IMR-90 (cell line): ENCODE results near the gene URI1. TPM values are rescaled to one million over a fixed set of nuclear protein-coding genes. Genes with fewer than 3 reads are reported as not detected.

Experiments
- ATAC-seq: fragments of 200-7000 bp; cut with Tn5 transposase; 2 replicates; pipeline ENCODE4 v1.9.1; 2020; ENCODE audit warnings: low read depth, mild to moderate bottlenecking, moderate library complexity
- BruUV-seq: library from RNA; stranded (reverse); fragments of 400-500 nt; replicated peaks from 2 replicates; lab custom pipeline; 2021; lab: Mats Ljungman, UMichigan
- CTCF ChIA-PET: fragments of 300-600 bp; formaldehyde crosslinking; extraction: SDS; loops from one replicate; lab custom pipeline; 2021; ENCODE audit warnings: antibody characterized with exemption; lab: Yijun Ruan, JAX
- POLR2A ChIA-PET: fragments of 300-600 bp; sonication (Branson Sonifier 250); formaldehyde crosslinking; loops from one replicate; lab custom pipeline; 2022; ENCODE audit warnings: antibody characterized with exemption; ENCODE audit not compliant: unreplicated experiment; lab: Charles Lee
- DNase-seq: peaks from one replicate; pipeline ENCODE4 v3.0.0; 2013
- H2AFZ ChIP-seq: replicated peaks from 2 replicates; pipeline ENCODE3; 2013; ENCODE audit warnings: low read length, mild to moderate bottlenecking; ENCODE audit not compliant: poor library complexity
- H2AK5ac ChIP-seq: 2 replicates; pipeline ENCODE4 v1.6.1; 2013; ENCODE audit warnings: low read depth, low read length, inconsistent platforms
- H2AK9ac ChIP-seq: replicated peaks from 2 replicates; pipeline ENCODE3; 2013; ENCODE audit warnings: mild to moderate bottlenecking, low read depth, low read length, moderate library complexity; ENCODE audit not compliant: poor library complexity
- H2BK120ac ChIP-seq: 2 replicates; pipeline ENCODE4 v1.6.1; 2013; ENCODE audit warnings: low read depth, low read length, inconsistent platforms
- H2BK15ac ChIP-seq: 3 replicates; pipeline ENCODE4 v1.6.1; 2013; ENCODE audit warnings: low read depth, low read length, inconsistent platforms
- H2BK20ac ChIP-seq: 2 replicates; pipeline ENCODE4 v1.6.1; 2013; ENCODE audit warnings: low read depth, mild to moderate bottlenecking, inconsistent platforms, low read length, moderate library complexity
- H2BK5ac ChIP-seq: 2 replicates; pipeline ENCODE4 v1.6.1; 2013; ENCODE audit warnings: mild to moderate bottlenecking, low read depth, low read length, inconsistent platforms; ENCODE audit not compliant: poor library complexity, severe bottlenecking
- H3K14ac ChIP-seq: replicated peaks from 2 replicates; pipeline ENCODE4 v1.6.1; 2013; ENCODE audit warnings: low read depth, low read length, inconsistent platforms
- H3K18ac ChIP-seq: 2 replicates; pipeline ENCODE4 v1.6.1; 2013; ENCODE audit warnings: low read depth, low read length, control low read depth
- H3K23ac ChIP-seq: 2 replicates; pipeline ENCODE4 v1.6.1; 2013; ENCODE audit warnings: low read depth, low read length, inconsistent platforms
- H3K27ac ChIP-seq: 2 replicates; pipeline ENCODE4 v1.5.1; 2013; ENCODE audit warnings: mild to moderate bottlenecking, control low read depth, low read length; ENCODE audit not compliant: insufficient read depth
- H3K27me3 ChIP-seq: 2 replicates; pipeline ENCODE4 v1.6.1; 2013; ENCODE audit warnings: low read length; ENCODE audit not compliant: control insufficient read depth, insufficient read depth
- H3K36me3 ChIP-seq: 2 replicates; pipeline ENCODE4 v1.6.1; 2013; ENCODE audit warnings: low read length, mixed read lengths; ENCODE audit not compliant: control insufficient read depth, insufficient read depth
- H3K4ac ChIP-seq: 2 replicates; pipeline ENCODE4 v1.6.1; 2013; ENCODE audit warnings: low read depth, low read length, inconsistent platforms
- H3K4me1 ChIP-seq: 2 replicates; pipeline ENCODE4 v1.6.1; 2013; ENCODE audit warnings: low read length, mixed read lengths; ENCODE audit not compliant: control insufficient read depth, insufficient read depth
- H3K4me2 ChIP-seq: 2 replicates; pipeline ENCODE4 v1.6.1; 2013; ENCODE audit warnings: low read depth, mild to moderate bottlenecking, control low read depth, low read length, moderate library complexity
- H3K4me3 ChIP-seq: 2 replicates; pipeline ENCODE4 v1.5.1; 2013; ENCODE audit warnings: low read depth, mild to moderate bottlenecking, control low read depth, low read length, moderate library complexity; ENCODE audit not compliant: insufficient read depth
- H3K56ac ChIP-seq: 2 replicates; pipeline ENCODE4 v1.6.1; 2013; ENCODE audit warnings: low read length, inconsistent platforms; ENCODE audit not compliant: insufficient read depth; ENCODE audit errors: extremely low read depth
- H3K79me1 ChIP-seq, 2 experiments: 2 replicates each; pipeline ENCODE4 v1.6.1; 2013; ENCODE audit warnings: low read length in 2 of 2, inconsistent platforms in 1 of 2, low read depth in 1 of 2
- H3K9ac ChIP-seq: 2 replicates; pipeline ENCODE4 v1.6.1; 2013; ENCODE audit warnings: low read depth, low read length, control low read depth
- H3K9me1 ChIP-seq: 2 replicates; pipeline ENCODE4 v1.6.1; 2013; ENCODE audit warnings: low read length, inconsistent platforms; ENCODE audit not compliant: insufficient read depth
- H3K9me3 ChIP-seq: 2 replicates; pipeline ENCODE4 v1.6.1; 2013; ENCODE audit warnings: low read length; ENCODE audit not compliant: control insufficient read depth, insufficient read depth
- H4K20me1 ChIP-seq: 2 replicates; pipeline ENCODE4 v1.6.1; 2013; ENCODE audit warnings: low read length, inconsistent platforms; ENCODE audit not compliant: insufficient read depth
- H4K5ac ChIP-seq: 2 replicates; pipeline ENCODE4 v1.6.1; 2013; ENCODE audit warnings: mild to moderate bottlenecking, low read depth, low read length, control low read depth
- H4K8ac ChIP-seq, 2 experiments: 2 replicates each; pipeline ENCODE4 v1.6.1; 2013; ENCODE audit warnings: low read depth in 2 of 2, low read length in 2 of 2, control low read depth in 1 of 2, inconsistent platforms in 1 of 2
- H4K91ac ChIP-seq: 2 replicates; pipeline ENCODE4 v1.6.1; 2013; ENCODE audit warnings: low read depth, low read length, inconsistent platforms; ENCODE audit not compliant: insufficient read depth
- MAZ ChIP-seq: IDR thresholded peaks from 2 replicates; pipeline ENCODE4 v1.6.1; 2012; ENCODE audit warnings: low read depth, mild to moderate bottlenecking, low read length, improper control_type of control experiment, moderate library complexity, borderline replicate concordance
- POLR2A ChIP-seq: IDR thresholded peaks from 2 replicates; pipeline ENCODE4 v1.6.1; 2012; ENCODE audit warnings: mild to moderate bottlenecking, low read depth, low read length
- RAD21 ChIP-seq: IDR thresholded peaks from 2 replicates; pipeline ENCODE4 v1.6.1; 2012; ENCODE audit warnings: low read length, improper control_type of control experiment
- RCOR1 ChIP-seq: IDR thresholded peaks from 2 replicates; pipeline ENCODE4 v1.6.1; 2012; ENCODE audit warnings: mild to moderate bottlenecking, low read length, improper control_type of control experiment; ENCODE audit not compliant: insufficient replicate concordance
- WGBS, 2 experiments: methylation state at CpG; one replicate each; pipeline versions ENCODE4 v1.1.5 to v1.1.7; 2013; ENCODE audit warnings: missing lambda C conversion rate in 2 of 2; ENCODE audit not compliant: insufficient read length in 1 of 2; ENCODE audit errors: extremely low coverage in 2 of 2; 5-methylcytosine and 5-hydroxymethylcytosine counted together
- dilution Hi-C: fragments of 300-500 bp; cut with HindIII; formaldehyde crosslinking; loops from one replicate; pipeline ENCODE4 v1.14.3; 2018; ENCODE audit warnings: low sequenced_read_pairs; ENCODE audit not compliant: unreplicated experiment
- in situ Hi-C: fragments of 300-500 bp; cut with MboI; formaldehyde crosslinking; loops from 3 replicates; pipeline ENCODE4 v1.14.3; 2019; ENCODE audit warnings: low sequenced_read_pairs, inconsistent platforms, mixed read lengths
- intact Hi-C: fragments of 100-400 bp; cut with micrococcal nuclease; formaldehyde crosslinking; loops from 2 replicates; pipeline ENCODE4 v1.10.0; 2022
- polyA plus RNA-seq, 3 experiments: library from polyadenylated mRNA; depleted of rRNA; stranded (reverse); fragments of >200 nt; gene quantifications; 2 replicates each; pipeline ENCODE4 v1.2.3, GENCODE V29; 2012; ENCODE audit warnings: low replicate concordance in 1 of 3
- total RNA-seq: library from RNA; depleted of rRNA; stranded (reverse); fragments of >200 nt; gene quantifications from 2 replicates; pipeline ENCODE4 v1.2.3, GENCODE V29; 2012
- TF ChIP-seq, protein P1 (sequence below): fragments of 150-350 bp; IDR thresholded peaks from 2 replicates; pipeline ENCODE4 v1.6.1; 2017; ENCODE audit warnings: mild to moderate bottlenecking, antibody characterized with exemption, low read length, low read depth

Gene URI1
- total and polyA plus RNA-seq, 2 of the 4 experiments (the other 2 are of a cell fraction), result 43.2 to 45.3 TPM

DNA sequence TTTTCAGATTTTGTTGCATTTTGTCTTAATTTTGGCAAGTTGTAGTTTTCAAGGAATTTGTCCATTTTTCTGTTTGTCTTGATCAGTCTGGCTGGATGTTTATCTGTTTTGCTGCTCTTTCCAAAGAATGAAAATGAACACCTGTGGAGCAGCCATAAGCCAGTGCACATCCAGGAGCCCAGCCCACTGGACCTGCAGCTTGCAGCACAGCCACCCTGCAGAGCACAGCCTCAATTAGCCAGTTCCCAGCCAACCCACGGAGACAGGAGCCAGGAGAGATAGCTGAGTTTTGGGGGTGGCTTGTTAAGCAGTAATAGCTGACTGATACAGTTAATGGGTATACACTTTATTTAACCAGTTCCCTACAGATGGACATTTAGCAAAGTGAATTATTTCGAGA lies 38.0 kb upstream of the URI1 start:
- Histone ChIP-seq H4K91ac (no peak overlapping the region), H3K36me3 (no peaks in the 10 kb centered on the region), H3K27ac (no peak overlapping the region), H3K18ac (no peak overlapping the region), H4K20me1 (no peaks in the 10 kb centered on the region), H3K4me1 (no peaks in the 10 kb centered on the region), H3K14ac (no peak overlapping the region), H2BK20ac (no peak overlapping the region), H2BK5ac (no peak overlapping the region), H4K5ac (no peak overlapping the region), H3K4ac (no peak overlapping the region), H2AFZ (no peak overlapping the region), H2AK5ac (no peak overlapping the region), H3K9me3 (0 out of 2 replicates have a peak, but pooled peaks cover 2% of the 10 kb centered on the region), H3K79me1 (no peaks in the 10 kb centered on the region), H3K4me2 (no peak overlapping the region), H3K27me3 (no peaks in the 10 kb centered on the region), H3K4me3 (no peak overlapping the region), H2BK120ac (no peak overlapping the region), H3K56ac (no peak overlapping the region), H4K8ac (no peak overlapping the region), H3K23ac (no peak overlapping the region), H3K9me1 (no peaks in the 10 kb centered on the region), H3K9ac (no peak overlapping the region), H2AK9ac (no peak overlapping the region), H2BK15ac (no peak overlapping the region)
- dilution Hi-C loops (no loop called here), intact Hi-C loops (no loop called here), in situ Hi-C loops (no loop called here)
- ATAC-seq (no peak), DNase-seq (no peak)
- BruUV-seq, result no TSS peak
- TF ChIP-seq POLR2A, result no peak
- no peak for TF ChIP-seq RAD21
- no peak for TF ChIP-seq RCOR1
- no peak for TF ChIP-seq MAZ
- TF ChIP-seq, protein P1, sequence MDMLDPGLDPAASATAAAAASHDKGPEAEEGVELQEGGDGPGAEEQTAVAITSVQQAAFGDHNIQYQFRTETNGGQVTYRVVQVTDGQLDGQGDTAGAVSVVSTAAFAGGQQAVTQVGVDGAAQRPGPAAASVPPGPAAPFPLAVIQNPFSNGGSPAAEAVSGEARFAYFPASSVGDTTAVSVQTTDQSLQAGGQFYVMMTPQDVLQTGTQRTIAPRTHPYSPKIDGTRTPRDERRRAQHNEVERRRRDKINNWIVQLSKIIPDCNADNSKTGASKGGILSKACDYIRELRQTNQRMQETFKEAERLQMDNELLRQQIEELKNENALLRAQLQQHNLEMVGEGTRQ, result no peak
- no CpG with 5 or more reads among the region's 2 CpGs for WGBS, 2 experiments
- ChIA-PET CTCF (interaction anchor here (1.1 kb wide), 1 partner anchor 15 kb away, joined by 9 read pairs; no protein-coding TSS in a partner anchor), POLR2A (interaction anchor here (0.8 kb wide), 1 partner anchor 175 kb away, joined by 7 read pairs; no protein-coding TSS in a partner anchor)
